Endothelial cell of umbilical vein (primary cell): ENCODE results near the gene RPL35. TPM values are rescaled to one million over a fixed set of nuclear protein-coding genes. Genes with fewer than 3 reads are reported as not detected.

Experiments used
- BruUV-seq: library from RNA; stranded (reverse); fragments of 400-500 nt; replicated peaks from 2 replicates; lab custom pipeline; 2021; lab: Mats Ljungman, UMichigan
- CTCF ChIA-PET: fragments of 300-600, 350-600 bp; sonication (Branson Sonifier 250); formaldehyde crosslinking; loops from one replicate; lab custom pipeline; 2021; ENCODE audit warnings: antibody characterized with exemption, inconsistent platforms; lab: Charles Lee
- POLR2A ChIA-PET: fragments of 300-600, 350-600 bp; sonication (Branson Sonifier 250); formaldehyde crosslinking; loops from one replicate; lab custom pipeline; 2021; ENCODE audit warnings: antibody characterized with exemption, inconsistent platforms; lab: Charles Lee
- DNase-seq: peaks from one replicate; pipeline ENCODE4 v3.0.0-alpha.2; 2011; ENCODE audit warnings: low read depth, low spot score
- FAIRE-seq: peaks from 2 replicates; lab custom pipeline; 2011; peaks lifted over from hg19 to GRCh38; lab: Jason Lieb, UNC
- H2AFZ ChIP-seq: 2 replicates; pipeline ENCODE4 v1.6.0; 2012; ENCODE audit warnings: low read depth, low read length, control low read depth, inconsistent platforms
- H3K27ac ChIP-seq: 2 replicates; pipeline ENCODE4 v1.5.1; 2011; ENCODE audit warnings: low read depth, mild to moderate bottlenecking, control low read depth, low read length, moderate library complexity; ENCODE audit not compliant: insufficient read depth
- H3K27me3 ChIP-seq, 2 experiments: 2 replicates each; pipeline versions ENCODE4 v1.6.0 to v1.6.1; 2011; ENCODE audit warnings: low read length in 2 of 2, mixed read lengths in 1 of 2; ENCODE audit not compliant: control insufficient read depth in 2 of 2, insufficient read depth in 2 of 2
- H3K36me3 ChIP-seq, 2 experiments: 2 replicates in 1 of 2; 3 replicates in 1 of 2; pipeline ENCODE4 v1.5.1; 2011; ENCODE audit warnings: low read length in 2 of 2, mild to moderate bottlenecking in 1 of 2, moderate library complexity in 1 of 2; ENCODE audit not compliant: control insufficient read depth in 2 of 2, insufficient read depth in 2 of 2; ENCODE audit errors: extremely low read depth in 1 of 2
- H3K4me1 ChIP-seq: 3 replicates; pipeline ENCODE4 v1.5.1; 2011; ENCODE audit warnings: mild to moderate bottlenecking, low read length; ENCODE audit not compliant: control insufficient read depth, insufficient read depth; ENCODE audit errors: extremely low read depth
- H3K4me2 ChIP-seq: 2 replicates; pipeline ENCODE4 v1.6.1; 2011; ENCODE audit warnings: low read length, control low read depth, mixed read lengths; ENCODE audit not compliant: insufficient read depth
- H3K4me3 ChIP-seq, 3 experiments: fragments of 200-600 bp in 1 of 3; sonication (generic), shearing (Covaris generic) in 1 of 3; replicated peaks in 1 of 3; 2 replicates each; pipeline ENCODE4 v1.5.1; 2011 to 2016; ENCODE audit warnings: control low read depth in 3 of 3, low read length in 3 of 3, mild to moderate bottlenecking in 2 of 3, inconsistent platforms in 1 of 3, low read depth in 1 of 3, moderate library complexity in 1 of 3; ENCODE audit not compliant: insufficient read depth in 1 of 3
- H3K79me2 ChIP-seq: 2 replicates; pipeline ENCODE4 v1.6.0; 2012; ENCODE audit warnings: low read length, inconsistent platforms; ENCODE audit not compliant: control insufficient read depth, insufficient read depth
- H3K9ac ChIP-seq: replicated peaks from 2 replicates; pipeline ENCODE3; 2011; ENCODE audit warnings: low read length, control low read depth; ENCODE audit not compliant: insufficient read depth; ENCODE audit errors: extremely low read depth
- H3K9me1 ChIP-seq: replicated peaks from 3 replicates; pipeline ENCODE4 v1.6.0; 2011; ENCODE audit warnings: mild to moderate bottlenecking, low read length; ENCODE audit not compliant: control insufficient read depth, insufficient read depth; ENCODE audit errors: extremely low read depth
- H3K9me3 ChIP-seq: replicated peaks from 2 replicates; pipeline ENCODE4 v1.5.1; 2012; ENCODE audit warnings: low read length, inconsistent platforms; ENCODE audit not compliant: control insufficient read depth, insufficient read depth
- H4K20me1 ChIP-seq: replicated peaks from 2 replicates; pipeline ENCODE3; 2011; ENCODE audit warnings: mild to moderate bottlenecking, low read length; ENCODE audit not compliant: control insufficient read depth, insufficient read depth; ENCODE audit errors: extremely low read depth
- CTCF ChIP-seq, 2 donors: IDR thresholded peaks; 1 replicate in 1 of 2; 2 replicates in 1 of 2; pipeline ENCODE4 v1.5.1; 2011; ENCODE audit warnings: low read length in 2 of 2, mild to moderate bottlenecking in 2 of 2, moderate library complexity in 2 of 2, control low read depth in 1 of 2, inconsistent platforms in 1 of 2, low read depth in 1 of 2; ENCODE audit not compliant: insufficient read depth in 1 of 2; ENCODE audit errors: extremely low read depth in 1 of 2
- EZH2 ChIP-seq: IDR thresholded peaks from 2 replicates; pipeline ENCODE4 v1.6.1; 2012; ENCODE audit warnings: borderline replicate concordance, low read depth, mild to moderate bottlenecking, moderate library complexity, low read length, inconsistent platforms; ENCODE audit not compliant: severe bottlenecking
- FOS ChIP-seq: IDR thresholded peaks from 2 replicates; pipeline ENCODE4 v1.6.1; 2011; ENCODE audit warnings: mild to moderate bottlenecking, low read length, moderate library complexity, borderline replicate concordance; ENCODE audit not compliant: insufficient read depth
- GATA2 ChIP-seq: IDR thresholded peaks from 2 replicates; pipeline ENCODE4 v1.7.0; 2011; ENCODE audit warnings: low read depth, mild to moderate bottlenecking, moderate library complexity, mixed read lengths, low read length; ENCODE audit not compliant: insufficient read length, insufficient read depth
- JUN ChIP-seq: IDR thresholded peaks from 2 replicates; pipeline ENCODE4 v1.6.1; 2011; ENCODE audit warnings: borderline replicate concordance, low read depth; ENCODE audit not compliant: insufficient read length, insufficient read depth
- MAX ChIP-seq: IDR thresholded peaks from 2 replicates; pipeline ENCODE4 v1.6.1; 2011; ENCODE audit not compliant: insufficient read depth, insufficient read length
- MYC ChIP-seq: IDR thresholded peaks from one replicate; pipeline ENCODE4 v1.6.1; 2011; ENCODE audit warnings: mild to moderate bottlenecking, low read depth, low read length
- POLR2A ChIP-seq: IDR thresholded peaks from 2 replicates; pipeline ENCODE4 v1.6.1; 2012; ENCODE audit warnings: low read depth, mild to moderate bottlenecking, control low read depth, low read length
- POLR2AphosphoS5 ChIP-seq: IDR thresholded peaks from 2 replicates; pipeline ENCODE4 v1.6.1; 2012; ENCODE audit warnings: low read depth, mild to moderate bottlenecking, control low read depth, low read length, moderate library complexity; ENCODE audit not compliant: insufficient read depth
- dilution Hi-C: fragments of 300-500 bp; cut with MboI; formaldehyde crosslinking; loops from one replicate; pipeline ENCODE4 v1.15.0; 2019; ENCODE audit warnings: low sequenced_read_pairs; ENCODE audit not compliant: extremely low pct_ligation_motif_present
- intact Hi-C: fragments of 100-400 bp; cut with micrococcal nuclease; formaldehyde crosslinking; loops from one replicate; pipeline ENCODE4 v1.10.0; 2022
- polyA plus RNA-seq, 4 experiments: library from polyadenylated mRNA; depleted of rRNA in 3 of 4; stranded (reverse) in 3 of 4; unstranded in 1 of 4; fragments of >200 nt; gene quantifications; 2 replicates each; pipeline versions ENCODE4 v1.2.1 to v1.2.3, GENCODE V29; 2011 to 2012; ENCODE audit warnings: missing spikeins in 1 of 4
- total RNA-seq: library from RNA; stranded (reverse); gene quantifications from 2 replicates; pipeline ENCODE4 v1.2.3, GENCODE V29; 2021

RPL35 gene
- total and polyA plus RNA-seq, 2 donors (not counting 3 experiments of a cell fraction or from before 2014, with no cell fraction given): 1,230 to 2,206 TPM

GRCh38 chr9:124812441-124812876, 49.3 kb downstream of the RPL35 start:
- Histone ChIP-seq H3K9ac (no peak overlapping the region), H3K4me3 (no peak overlapping the region), H3K4me2 (no peak overlapping the region), H4K20me1 (no peaks in the 10 kb centered on the region), H3K9me3 (no peaks in the 10 kb centered on the region), H3K4me1 (no peaks in the 10 kb centered on the region), H3K36me3 (no peaks in the 10 kb centered on the region), H2AFZ (no peak overlapping the region), H3K9me1 (no peaks in the 10 kb centered on the region), H3K27ac (no peak overlapping the region), H3K79me2 (no peaks in the 10 kb centered on the region), H3K27me3 (no peaks in the 10 kb centered on the region)
- intact Hi-C loops (no loop called here), dilution Hi-C loops (no loop called here)
- ChIA-PET POLR2A (no interaction called here), CTCF (interaction anchor here (1.6 kb wide), 1 partner anchor 41 kb away, joined by 7 read pairs; the partner anchor contains the start of gene WDR38)
- no TSS peak for BruUV-seq
- FAIRE-seq: no peak
- TF ChIP-seq GATA2 (no peak), MYC (no peak), EZH2 (no peak), JUN (no peak), POLR2AphosphoS5 (no peak), FOS (no peak), MAX (no peak), CTCF (IDR thresholded peaks at IDR 0.05; ENCODE audit: extremely low read depth in 1 of 2, insufficient read depth in 1 of 2, low read depth in 1 of 2, low read length in 2 of 2) (no peak), POLR2A (no peak)
- no peak for DNase-seq
